ENCODE data around the gene NCOA5. TPM values are rescaled to one million over a fixed set of nuclear protein-coding genes. Genes with fewer than 3 reads are reported as not detected.

Gene NCOA5
- total RNA-seq, 1 donor: 18.6 TPM

DNA sequence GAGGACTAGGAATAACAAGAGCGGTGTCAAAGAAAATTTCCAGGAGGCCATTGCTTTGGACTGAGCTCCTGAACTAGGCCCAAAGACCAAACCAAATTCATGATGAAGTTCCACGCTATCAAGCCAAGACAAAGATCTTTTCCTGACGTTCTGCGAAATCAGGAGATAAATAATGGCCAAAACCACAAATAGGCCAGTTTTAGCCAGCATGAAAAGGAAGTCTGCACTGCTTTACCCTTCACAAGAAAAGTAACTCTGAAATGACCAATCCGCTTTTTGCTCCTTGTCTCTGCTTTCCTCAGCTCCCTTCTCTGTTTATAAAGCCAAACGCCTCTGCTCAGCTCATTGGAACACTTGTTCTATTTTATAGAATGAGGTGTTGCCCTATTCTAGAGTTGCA lies 6.7 kb downstream of the NCOA5 start:
- TF ChIP-seq, protein P1, sequence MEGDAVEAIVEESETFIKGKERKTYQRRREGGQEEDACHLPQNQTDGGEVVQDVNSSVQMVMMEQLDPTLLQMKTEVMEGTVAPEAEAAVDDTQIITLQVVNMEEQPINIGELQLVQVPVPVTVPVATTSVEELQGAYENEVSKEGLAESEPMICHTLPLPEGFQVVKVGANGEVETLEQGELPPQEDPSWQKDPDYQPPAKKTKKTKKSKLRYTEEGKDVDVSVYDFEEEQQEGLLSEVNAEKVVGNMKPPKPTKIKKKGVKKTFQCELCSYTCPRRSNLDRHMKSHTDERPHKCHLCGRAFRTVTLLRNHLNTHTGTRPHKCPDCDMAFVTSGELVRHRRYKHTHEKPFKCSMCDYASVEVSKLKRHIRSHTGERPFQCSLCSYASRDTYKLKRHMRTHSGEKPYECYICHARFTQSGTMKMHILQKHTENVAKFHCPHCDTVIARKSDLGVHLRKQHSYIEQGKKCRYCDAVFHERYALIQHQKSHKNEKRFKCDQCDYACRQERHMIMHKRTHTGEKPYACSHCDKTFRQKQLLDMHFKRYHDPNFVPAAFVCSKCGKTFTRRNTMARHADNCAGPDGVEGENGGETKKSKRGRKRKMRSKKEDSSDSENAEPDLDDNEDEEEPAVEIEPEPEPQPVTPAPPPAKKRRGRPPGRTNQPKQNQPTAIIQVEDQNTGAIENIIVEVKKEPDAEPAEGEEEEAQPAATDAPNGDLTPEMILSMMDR (IDR thresholded peaks at IDR 0.05; ENCODE audit: insufficient read depth, low read depth, low read length): no peak
- H3K4me3 ChIP-seq (ENCODE audit: low read depth, low read length): no peak overlapping the region
- DNase-seq (ENCODE audit: low read depth): no peak

DNA sequence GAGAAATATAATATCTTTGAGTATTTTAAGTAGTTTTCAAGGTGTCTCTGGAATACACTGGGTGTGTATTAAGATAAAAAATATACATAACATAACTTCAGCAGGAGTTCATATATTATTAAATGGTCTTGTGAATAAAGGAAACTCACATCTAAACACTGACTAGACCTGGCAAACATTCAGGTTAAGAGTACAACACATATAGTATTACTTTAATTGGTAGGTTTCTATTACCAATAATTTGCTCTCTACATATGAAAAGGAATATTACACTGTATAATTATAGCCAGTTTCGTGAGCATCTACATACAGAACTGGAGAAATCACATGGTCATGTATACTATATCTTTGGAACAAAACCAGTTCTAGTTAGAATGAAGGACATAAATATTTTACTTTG lies 8.7 kb downstream of the NCOA5 start:
- TF ChIP-seq, protein P1 (IDR thresholded peaks at IDR 0.05; ENCODE audit: insufficient read depth, low read depth, low read length): no peak
- no peak overlapping the region for H3K4me3 ChIP-seq (ENCODE audit: low read depth, low read length)
- no peak for DNase-seq (ENCODE audit: low read depth)

DNA sequence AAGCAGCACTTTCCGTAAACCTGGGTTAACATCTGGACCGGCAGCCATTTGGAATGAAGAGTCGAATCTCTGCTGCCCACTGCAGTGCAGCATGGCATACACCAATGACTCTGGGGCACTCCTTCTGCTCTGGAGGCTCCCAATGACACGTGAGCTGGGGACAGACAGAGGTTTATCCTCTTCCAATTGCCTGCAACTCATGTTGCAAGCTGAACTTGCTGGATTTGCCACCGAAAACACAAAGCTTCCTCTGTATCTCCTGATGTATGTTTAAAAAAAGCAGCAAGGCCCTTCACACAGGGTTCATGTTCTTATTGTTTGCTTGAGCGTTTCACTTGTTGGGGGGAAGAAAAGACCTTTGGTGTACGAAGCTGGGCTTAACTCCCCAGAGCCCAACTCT lies 10.8 kb downstream of the NCOA5 start:
- DNase-seq (ENCODE audit: low read depth): no peak
- H3K4me3 ChIP-seq (ENCODE audit: low read depth, low read length): no peak overlapping the region
- TF ChIP-seq, protein P1 (IDR thresholded peaks at IDR 0.05; ENCODE audit: insufficient read depth, low read depth, low read length): no peak

DNA sequence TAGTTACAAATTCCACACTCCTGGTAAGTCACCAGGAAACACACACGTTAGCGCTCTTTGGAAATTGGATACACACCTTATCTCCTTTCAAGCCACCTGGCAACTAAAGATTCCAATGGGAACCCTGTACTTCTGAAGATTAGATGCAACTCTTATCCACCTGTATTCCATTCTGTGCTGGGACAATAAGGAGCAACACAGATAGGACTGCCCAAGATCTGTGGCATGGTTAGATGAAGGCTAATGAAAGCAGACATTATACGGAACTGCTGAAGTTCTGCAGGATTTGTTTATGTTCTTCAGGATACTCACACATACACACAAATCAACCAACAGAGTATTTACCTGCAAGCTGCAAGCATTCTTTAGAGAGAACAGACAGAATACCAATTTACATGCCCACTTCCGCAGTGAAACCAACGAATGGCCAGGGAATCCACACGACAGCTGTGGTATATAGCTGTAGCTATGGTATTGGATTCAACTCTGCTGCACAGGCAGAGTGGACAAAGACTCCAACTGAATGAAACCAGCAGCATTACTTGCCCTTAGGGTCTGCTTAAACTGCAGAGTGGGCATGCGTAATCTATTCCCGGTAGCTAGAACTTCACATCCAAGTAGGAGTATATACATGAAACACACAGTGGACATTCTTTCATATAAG lies 12.0 kb downstream of the NCOA5 start:
- TF ChIP-seq, protein P1 (IDR thresholded peaks at IDR 0.05; ENCODE audit: insufficient read depth, low read depth, low read length): no peak
- DNase-seq (ENCODE audit: low read depth): no peak
- no peak overlapping the region for H3K4me3 ChIP-seq (ENCODE audit: low read depth, low read length)

DNA sequence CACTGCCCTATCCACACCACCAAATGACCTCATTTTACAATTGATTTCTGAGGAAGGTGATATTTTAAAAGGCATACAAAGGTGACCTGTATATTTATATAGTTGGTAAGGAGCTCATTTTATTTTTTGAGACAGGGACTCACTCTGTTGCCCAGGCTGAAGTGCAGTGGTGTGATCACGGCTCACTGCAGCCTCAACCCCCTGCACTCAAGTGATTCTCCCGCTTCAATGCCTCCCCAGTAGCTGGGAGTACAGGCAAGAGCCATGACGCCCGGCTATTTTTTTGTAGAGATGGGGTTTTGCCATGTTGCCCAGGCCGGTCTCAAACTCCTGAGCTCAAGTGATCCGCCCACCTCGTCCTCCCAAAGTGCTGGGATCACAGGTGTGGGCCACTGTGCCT lies 13.0 kb downstream of the NCOA5 start:
- H3K4me3 ChIP-seq (ENCODE audit: low read depth, low read length): no peak overlapping the region
- TF ChIP-seq, protein P1 (IDR thresholded peaks at IDR 0.05; ENCODE audit: insufficient read depth, low read depth, low read length): no peak
- no peak for DNase-seq (ENCODE audit: low read depth)

DNA sequence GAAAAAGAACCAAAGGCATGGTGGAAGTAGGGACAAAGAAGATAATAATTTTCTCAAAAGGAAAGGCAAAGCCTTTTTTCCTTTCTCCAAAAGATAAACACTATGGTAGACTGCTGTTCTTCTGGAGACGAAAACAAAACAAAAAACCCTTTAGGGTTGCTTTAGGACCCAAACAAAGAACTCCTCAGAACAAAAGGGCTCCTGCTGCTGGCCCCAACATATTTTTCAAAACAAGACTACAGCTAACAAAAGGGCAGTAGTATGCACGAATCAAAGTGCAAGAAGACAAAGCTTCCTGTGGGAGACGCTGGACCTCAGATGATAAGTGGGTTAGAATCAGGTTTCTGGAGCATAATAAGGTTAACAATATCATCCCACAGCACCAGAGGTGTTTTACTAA lies 15.8 kb downstream of the NCOA5 start:
- H3K4me3 ChIP-seq (ENCODE audit: low read depth, low read length): no peak overlapping the region
- no peak for DNase-seq (ENCODE audit: low read depth)
- TF ChIP-seq, protein P1 (IDR thresholded peaks at IDR 0.05; ENCODE audit: insufficient read depth, low read depth, low read length): no peak

DNA sequence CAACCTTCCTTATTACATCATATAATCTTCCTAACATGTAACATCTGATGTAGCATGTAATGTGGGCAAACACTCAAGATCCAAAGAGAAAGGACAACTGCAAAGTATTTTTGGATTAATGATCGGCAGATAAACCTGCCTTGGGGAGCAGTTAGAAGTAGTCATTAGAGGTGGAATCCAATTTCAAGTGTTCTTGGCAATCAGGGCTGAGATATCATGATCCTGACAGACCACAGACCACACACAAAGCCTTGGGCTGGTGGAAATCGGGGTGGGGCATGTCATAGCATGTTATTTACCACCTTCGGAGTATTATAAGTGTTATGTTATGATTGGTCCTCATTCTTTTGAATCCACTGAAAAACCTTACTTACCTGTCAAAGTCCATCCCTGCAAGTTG lies 16.3 kb downstream of the NCOA5 start:
- no peak overlapping the region for H3K4me3 ChIP-seq (ENCODE audit: low read depth, low read length)
- TF ChIP-seq, protein P1 (IDR thresholded peaks at IDR 0.05; ENCODE audit: insufficient read depth, low read depth, low read length): no peak
- DNase-seq (ENCODE audit: low read depth): no peak

Data from fibroblast of villous mesenchyme (primary cell).